Measurements from ENCODE around the gene WIZ. TPM values are rescaled to one million over a fixed set of nuclear protein-coding genes. Genes with fewer than 3 reads are reported as not detected.
A peak's percentile ranks its signal among the peaks of the same experiment; 100 is the strongest.
"Not testable (repeated sequence)": the region's sequence is repeated elsewhere in the genome, so short reads cannot be mapped to it uniquely, and the experiment has no call there.

The WIZ gene
- total and polyA plus RNA-seq, 11 donors = 19.0 to 52.4 (median 25.7) TPM

DNA sequence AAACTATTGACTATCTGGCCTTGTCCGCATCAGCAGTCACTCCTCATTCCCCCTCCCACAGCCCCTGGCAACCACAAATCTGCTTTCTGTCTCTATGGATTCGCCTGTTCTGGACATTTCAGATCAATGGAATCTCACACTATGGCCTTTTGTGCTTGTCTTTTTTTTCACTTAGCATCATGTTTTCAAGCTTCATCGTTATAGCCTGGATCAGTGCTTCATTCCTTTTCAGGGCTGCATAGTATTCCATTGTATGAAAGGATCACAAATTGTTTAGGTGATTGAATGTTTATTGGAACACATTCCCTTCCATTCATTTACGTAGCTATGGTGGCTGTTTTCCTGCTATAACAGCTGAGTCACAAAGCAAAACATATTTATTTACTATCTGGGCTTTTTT is 37.3 kb upstream of the WIZ start:
- H3K27me3 ChIP-seq = no peaks in the 10 kb centered on the region
- peaks cover 0 to 3% (median 0%) of the 10 kb centered on the region in 12 donors for H3K9me3 ChIP-seq
- 86 to 95% (median 93%) methylated on average over 4 of the region's 4 CpGs for WGBS, 4 donors
- ATAC-seq = no peak
- intact Hi-C loops (cut with DNase I) = loop anchor here in 1 of 10 donors (10.0 kb wide), 1 partner anchor 68 kb away; no protein-coding TSS in a partner anchor
- no peak for DNase-seq
- H3K36me3 ChIP-seq = no peaks in the 10 kb centered on the region
- H3K27ac ChIP-seq = no peak overlapping the region
- no peak overlapping the region for H3K4me3 ChIP-seq
- no peaks in the 10 kb centered on the region for H3K4me1 ChIP-seq
- TF ChIP-seq, protein P1, sequence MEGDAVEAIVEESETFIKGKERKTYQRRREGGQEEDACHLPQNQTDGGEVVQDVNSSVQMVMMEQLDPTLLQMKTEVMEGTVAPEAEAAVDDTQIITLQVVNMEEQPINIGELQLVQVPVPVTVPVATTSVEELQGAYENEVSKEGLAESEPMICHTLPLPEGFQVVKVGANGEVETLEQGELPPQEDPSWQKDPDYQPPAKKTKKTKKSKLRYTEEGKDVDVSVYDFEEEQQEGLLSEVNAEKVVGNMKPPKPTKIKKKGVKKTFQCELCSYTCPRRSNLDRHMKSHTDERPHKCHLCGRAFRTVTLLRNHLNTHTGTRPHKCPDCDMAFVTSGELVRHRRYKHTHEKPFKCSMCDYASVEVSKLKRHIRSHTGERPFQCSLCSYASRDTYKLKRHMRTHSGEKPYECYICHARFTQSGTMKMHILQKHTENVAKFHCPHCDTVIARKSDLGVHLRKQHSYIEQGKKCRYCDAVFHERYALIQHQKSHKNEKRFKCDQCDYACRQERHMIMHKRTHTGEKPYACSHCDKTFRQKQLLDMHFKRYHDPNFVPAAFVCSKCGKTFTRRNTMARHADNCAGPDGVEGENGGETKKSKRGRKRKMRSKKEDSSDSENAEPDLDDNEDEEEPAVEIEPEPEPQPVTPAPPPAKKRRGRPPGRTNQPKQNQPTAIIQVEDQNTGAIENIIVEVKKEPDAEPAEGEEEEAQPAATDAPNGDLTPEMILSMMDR (IDR thresholded peaks at IDR 0.05) = no peak
- no peak for TF ChIP-seq POLR2A (IDR thresholded peaks at IDR 0.05)

DNA sequence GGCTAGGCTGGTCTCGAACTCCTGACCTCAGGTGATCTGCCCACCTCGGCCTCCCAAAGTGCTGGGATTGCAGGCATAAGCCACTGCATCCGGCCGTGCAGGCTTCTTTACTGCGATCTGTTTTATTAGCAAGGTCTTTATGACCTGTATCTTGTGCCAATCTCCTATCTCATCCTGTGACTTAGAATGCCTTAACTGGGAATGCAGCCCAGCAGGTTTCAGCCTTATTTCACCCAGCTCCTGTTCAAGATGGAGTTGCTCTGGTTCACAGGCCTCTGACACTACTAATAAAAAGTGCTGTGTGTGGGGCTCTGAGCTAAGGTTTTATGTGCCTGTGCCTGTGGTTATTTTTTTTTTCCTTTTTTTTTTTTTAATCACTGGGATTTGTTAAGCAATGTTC is 36.0 kb upstream of the WIZ start:
- WGBS, 4 donors = 86 to 91% (median 89%) methylated on average over 5 of the region's 5 CpGs
- intact Hi-C loops (cut with DNase I) = loop anchor here in 1 of 10 donors (10.0 kb wide), 1 partner anchor 69 kb away; no protein-coding TSS in a partner anchor
- not testable (repeated sequence) for DNase-seq

DNA sequence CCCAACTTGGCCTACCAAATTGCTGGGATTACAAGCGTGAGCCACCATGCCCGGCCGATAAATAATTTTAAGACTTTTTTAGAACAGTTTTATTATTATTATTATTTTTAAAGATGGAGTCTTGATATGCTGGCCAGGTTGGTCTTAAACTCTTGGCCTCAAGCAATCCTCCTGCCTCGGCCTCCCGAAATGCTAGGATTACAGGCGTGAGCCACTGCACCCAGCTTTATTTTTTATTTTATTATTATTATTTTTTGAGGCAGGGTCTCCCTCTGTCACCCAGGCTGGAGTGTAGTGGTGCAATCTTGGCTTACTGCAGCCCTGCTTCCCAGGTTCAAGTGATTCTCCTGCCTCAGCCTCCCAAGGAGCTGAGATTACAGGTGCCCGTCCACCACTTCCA is 31.2 kb upstream of the WIZ start:
- not testable (repeated sequence) for ATAC-seq

More for the DNA sequence above, 36.0 kb upstream of the WIZ start:
- not testable (repeated sequence) for H3K36me3 ChIP-seq, H3K9me3 ChIP-seq, H3K4me3 ChIP-seq, H3K27me3 ChIP-seq, H3K4me1 ChIP-seq, H3K27ac ChIP-seq, ATAC-seq

DNA sequence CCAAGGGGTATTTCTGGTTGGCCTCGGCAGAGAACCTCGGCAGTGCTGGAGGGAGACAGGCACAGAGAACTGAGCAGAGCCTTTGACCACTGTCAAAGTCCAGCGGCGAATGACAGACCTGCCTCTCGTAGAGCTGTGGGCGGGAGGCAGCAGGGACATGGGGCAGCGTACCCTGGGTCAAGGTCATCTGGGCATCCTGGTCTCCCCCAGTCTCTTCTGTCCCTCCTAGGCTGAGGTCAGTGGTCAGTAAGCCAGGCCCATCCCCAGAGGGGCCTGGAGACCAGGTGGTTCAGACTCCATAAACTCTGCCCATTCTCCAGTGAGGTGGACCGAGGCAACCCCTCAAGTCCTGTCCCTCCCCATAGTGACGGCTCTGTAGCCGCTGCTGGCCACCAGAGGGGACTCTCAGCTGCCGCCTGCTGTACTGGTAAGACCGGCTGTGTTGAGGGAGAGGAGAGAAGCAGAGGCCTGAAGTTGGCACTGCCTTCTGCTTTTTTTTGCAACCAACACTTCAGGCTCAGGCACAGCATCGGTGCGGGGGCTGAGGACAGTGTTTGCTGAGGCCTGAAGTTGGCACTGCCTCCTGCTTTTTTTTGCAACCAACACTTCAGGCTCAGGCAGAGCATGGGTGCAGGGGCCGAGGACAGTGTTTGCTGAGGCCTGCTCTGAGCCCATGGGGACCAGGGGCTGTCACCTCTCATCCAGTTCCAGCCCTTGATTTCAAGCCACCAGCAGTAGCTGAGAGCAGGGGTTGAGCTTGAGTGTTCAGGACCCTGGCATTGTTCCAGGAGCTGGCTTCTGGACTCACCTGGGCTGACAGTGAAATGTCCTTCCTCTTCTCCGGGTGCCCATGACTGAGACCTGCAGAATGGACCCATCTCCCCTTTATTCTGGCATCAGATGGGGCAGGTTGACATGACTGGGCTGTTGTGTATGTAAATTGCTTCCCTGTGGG is 29.9 kb upstream of the WIZ start, which contains the start of gene PGLYRP2:
TSS of gene PGLYRP2 (minus strand) at position 111 of the 955 bp plus-strand sequence. CDS start 130 bp downstream, outside the sequence.
- TF ChIP-seq, protein P1 (IDR thresholded peaks at IDR 0.05) = peak in 8 of 12 donors; percentile 12 to 35 (median 26)
- TF ChIP-seq POLR2A (IDR thresholded peaks at IDR 0.05) = no peak
- Histone ChIP-seq H3K4me1 (no peaks in the 10 kb centered on the region), H3K36me3 (no peaks in the 10 kb centered on the region), H3K9me3 (no peaks in the 10 kb centered on the region), H3K4me3 (no peak within 1 kb of the TSS), H3K27me3 (no peaks in the 10 kb centered on the region), H3K27ac (no peak within 1 kb of the TSS)
- 46 to 63% (median 52%) methylated on average over 11 to 16 of the region's 16 CpGs for WGBS, 4 donors
- peak in 1 of 5 donors; percentile 17 for DNase-seq
- ATAC-seq = peak in 3 of 4 donors; percentile 65 to 81 (median 78)
- intact Hi-C loops (cut with DNase I) = loop anchor here in 2 of 10 donors (5.0 to 10.0 kb wide), 2 partner anchors 75 to 78 kb away; no protein-coding TSS in a partner anchor

More for the DNA sequence above, 31.2 kb upstream of the WIZ start:
- not testable (repeated sequence) for H3K4me1 ChIP-seq, H3K27me3 ChIP-seq, H3K4me3 ChIP-seq, H3K27ac ChIP-seq, H3K36me3 ChIP-seq, DNase-seq, H3K9me3 ChIP-seq
- intact Hi-C loops (cut with DNase I) = loop anchor here in 1 of 10 donors (10.0 kb wide), 1 partner anchor 74 kb away; no protein-coding TSS in a partner anchor
- WGBS, 4 donors = 85 to 91% (median 90%) methylated on average over 7 of the region's 7 CpGs

DNA sequence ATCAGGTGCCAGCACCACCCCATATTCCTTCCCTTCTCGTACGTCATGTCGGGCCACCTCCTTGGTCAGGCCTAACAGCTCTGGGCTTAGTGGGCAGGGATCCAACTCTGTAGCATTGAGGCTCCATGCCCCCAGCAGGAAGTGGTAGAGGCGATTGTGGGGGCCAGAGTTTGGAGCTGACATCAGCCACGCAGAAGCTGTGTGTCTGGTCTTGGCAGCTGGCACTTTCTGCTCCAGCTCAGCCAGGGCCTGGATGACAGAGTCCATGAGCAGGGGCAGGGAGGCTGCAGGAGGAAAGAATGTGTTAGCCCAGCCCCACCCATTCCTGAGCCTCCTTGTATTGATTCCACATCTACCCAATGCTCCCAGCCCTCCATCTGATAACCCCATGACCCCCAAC is 26.6 kb upstream of the WIZ start:
- Histone ChIP-seq H3K27ac (no peak overlapping the region), H3K9me3 (no peaks in the 10 kb centered on the region), H3K36me3 (no peaks in the 10 kb centered on the region), H3K4me1 (no peaks in the 10 kb centered on the region), H3K27me3 (peaks cover 0 to 12% (median 5%) of the 10 kb centered on the region in 9 donors), H3K4me3 (no peak overlapping the region)
- WGBS, 4 donors = 69 to 76% (median 74%) methylated on average over 4 to 5 of the region's 5 CpGs
- ATAC-seq = no peak
- TF ChIP-seq, protein P1 (IDR thresholded peaks at IDR 0.05) = no peak
- DNase-seq = no peak
- intact Hi-C loops (cut with DNase I) = loop anchor here in 1 of 10 donors (5.0 kb wide), 1 partner anchor 81 kb away; no protein-coding TSS in a partner anchor
